ENCODE results near the gene SPEN. TPM values are rescaled to one million over a fixed set of nuclear protein-coding genes. Genes with fewer than 3 reads are reported as not detected.
A peak's percentile ranks its signal among the peaks of the same experiment; 100 is the strongest.
"Not testable (repeated sequence)": the region's sequence is repeated elsewhere in the genome, so short reads cannot be mapped to it uniquely, and the experiment has no call there.

The SPEN gene
- total RNA-seq, 1 experiment from 2014 or later = 70.3 TPM

DNA sequence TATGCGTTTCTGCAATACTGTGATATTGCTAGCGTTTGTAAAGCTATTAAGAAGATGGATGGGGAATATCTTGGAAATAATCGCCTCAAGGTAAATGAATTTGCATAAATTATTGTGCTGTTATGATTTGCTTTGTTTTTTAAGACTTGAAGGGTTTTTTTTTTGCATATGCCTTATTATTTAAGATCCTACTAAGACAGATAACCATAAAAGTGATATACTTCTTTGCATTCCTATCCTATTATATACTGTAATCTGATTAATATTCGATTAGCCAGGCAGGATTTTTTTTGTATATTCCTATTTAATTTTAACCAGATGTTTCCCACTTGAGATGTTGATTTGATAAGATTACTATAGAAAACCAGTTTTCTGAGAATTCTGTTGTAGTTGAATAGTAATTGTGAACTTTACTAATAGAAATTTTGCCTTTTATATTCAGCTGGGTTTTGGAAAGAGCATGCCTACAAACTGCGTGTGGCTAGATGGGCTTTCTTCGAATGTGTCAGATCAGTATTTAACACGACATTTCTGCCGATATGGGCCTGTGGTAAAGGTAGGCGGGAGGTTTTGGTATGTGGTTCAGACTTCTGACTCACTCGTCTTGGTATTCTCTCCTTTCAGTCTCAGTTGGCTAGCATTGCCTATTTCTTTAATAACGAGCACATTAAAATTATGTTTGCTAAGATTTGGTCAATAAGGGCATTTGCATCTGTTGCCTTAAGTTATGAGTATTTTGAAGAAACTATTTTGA is 71.6 kb downstream of the SPEN start:
- Histone ChIP-seq H3K9me3 (ENCODE audit: low read depth, low read length, poor library complexity, severe bottlenecking) (no peaks in the 10 kb centered on the region), H3K4me3 (ENCODE audit: low read depth, low read length, poor library complexity, severe bottlenecking) (peak overlapping the region; percentile 4), H3K27ac (ENCODE audit: low read depth, low read length, poor library complexity, severe bottlenecking) (peak overlapping the region; percentile 62), H3K27me3 (replicated peaks; ENCODE audit: insufficient read depth, low read depth, low read length, poor library complexity) (no peaks in the 10 kb centered on the region), H3K4me1 (ENCODE audit: insufficient read depth, low read length, poor library complexity, severe bottlenecking) (peaks cover 38% of the 10 kb centered on the region), H3K36me3 (ENCODE audit: insufficient read depth, low read length, poor library complexity, severe bottlenecking) (peaks cover 55% of the 10 kb centered on the region)
- peak; percentile 56 for DNase-seq (ENCODE audit: low spot score)
- no TSS peak for BruUV-seq (replicated peaks)
- CTCF ChIA-PET = no interaction called here
- TF ChIP-seq, protein P1, sequence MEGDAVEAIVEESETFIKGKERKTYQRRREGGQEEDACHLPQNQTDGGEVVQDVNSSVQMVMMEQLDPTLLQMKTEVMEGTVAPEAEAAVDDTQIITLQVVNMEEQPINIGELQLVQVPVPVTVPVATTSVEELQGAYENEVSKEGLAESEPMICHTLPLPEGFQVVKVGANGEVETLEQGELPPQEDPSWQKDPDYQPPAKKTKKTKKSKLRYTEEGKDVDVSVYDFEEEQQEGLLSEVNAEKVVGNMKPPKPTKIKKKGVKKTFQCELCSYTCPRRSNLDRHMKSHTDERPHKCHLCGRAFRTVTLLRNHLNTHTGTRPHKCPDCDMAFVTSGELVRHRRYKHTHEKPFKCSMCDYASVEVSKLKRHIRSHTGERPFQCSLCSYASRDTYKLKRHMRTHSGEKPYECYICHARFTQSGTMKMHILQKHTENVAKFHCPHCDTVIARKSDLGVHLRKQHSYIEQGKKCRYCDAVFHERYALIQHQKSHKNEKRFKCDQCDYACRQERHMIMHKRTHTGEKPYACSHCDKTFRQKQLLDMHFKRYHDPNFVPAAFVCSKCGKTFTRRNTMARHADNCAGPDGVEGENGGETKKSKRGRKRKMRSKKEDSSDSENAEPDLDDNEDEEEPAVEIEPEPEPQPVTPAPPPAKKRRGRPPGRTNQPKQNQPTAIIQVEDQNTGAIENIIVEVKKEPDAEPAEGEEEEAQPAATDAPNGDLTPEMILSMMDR (conservative IDR thresholded peaks at IDR 0.05; ENCODE audit: low read depth, low read length) = no peak
- no peak for TF ChIP-seq EZH2 (IDR thresholded peaks at IDR 0.05; ENCODE audit: borderline replicate concordance, low read depth, low read length, poor library complexity, severe bottlenecking)
- intact Hi-C loops (cut with micrococcal nuclease; ENCODE audit: unreplicated experiment) = no loop called here
- POLR2A ChIA-PET (ENCODE audit: low non-redundant PET) = no interaction called here

DNA sequence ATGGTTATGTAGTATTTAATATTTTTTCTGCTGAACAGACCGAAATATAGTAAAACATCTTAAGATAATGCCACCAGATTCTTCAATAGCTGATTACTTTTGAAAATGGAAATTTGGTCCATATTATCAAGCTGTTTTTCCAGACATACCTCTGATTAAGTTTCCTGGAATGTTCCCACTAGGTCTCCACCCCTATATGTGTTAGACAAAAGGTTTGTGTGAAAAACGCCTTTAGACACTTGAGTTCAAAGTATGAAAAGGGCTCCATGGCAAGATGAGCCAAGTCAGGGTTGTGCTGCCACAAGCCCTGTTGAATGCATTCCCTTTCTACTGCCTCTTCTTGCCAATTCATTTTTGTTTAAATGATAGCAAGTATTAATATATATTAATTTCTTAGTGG is 75.7 kb downstream of the SPEN start:
- Histone ChIP-seq H3K9me3 (ENCODE audit: low read depth, low read length, poor library complexity, severe bottlenecking) (no peaks in the 10 kb centered on the region), H3K4me3 (ENCODE audit: low read depth, low read length, poor library complexity, severe bottlenecking) (no peak overlapping the region), H3K4me1 (ENCODE audit: insufficient read depth, low read length, poor library complexity, severe bottlenecking) (peaks cover 16% of the 10 kb centered on the region), H3K36me3 (ENCODE audit: insufficient read depth, low read length, poor library complexity, severe bottlenecking) (peaks cover 70% of the 10 kb centered on the region), H3K27ac (ENCODE audit: low read depth, low read length, poor library complexity, severe bottlenecking) (no peak overlapping the region), H3K27me3 (replicated peaks; ENCODE audit: insufficient read depth, low read depth, low read length, poor library complexity) (no peaks in the 10 kb centered on the region)
- BruUV-seq (replicated peaks) = no TSS peak
- intact Hi-C loops (cut with micrococcal nuclease; ENCODE audit: unreplicated experiment) = no loop called here
- ChIA-PET CTCF (no interaction called here), POLR2A (ENCODE audit: low non-redundant PET) (no interaction called here)
- no peak for DNase-seq (ENCODE audit: low spot score)
- TF ChIP-seq, protein P1 (conservative IDR thresholded peaks at IDR 0.05; ENCODE audit: low read depth, low read length) = no peak
- no peak for TF ChIP-seq EZH2 (IDR thresholded peaks at IDR 0.05; ENCODE audit: borderline replicate concordance, low read depth, low read length, poor library complexity, severe bottlenecking)

DNA sequence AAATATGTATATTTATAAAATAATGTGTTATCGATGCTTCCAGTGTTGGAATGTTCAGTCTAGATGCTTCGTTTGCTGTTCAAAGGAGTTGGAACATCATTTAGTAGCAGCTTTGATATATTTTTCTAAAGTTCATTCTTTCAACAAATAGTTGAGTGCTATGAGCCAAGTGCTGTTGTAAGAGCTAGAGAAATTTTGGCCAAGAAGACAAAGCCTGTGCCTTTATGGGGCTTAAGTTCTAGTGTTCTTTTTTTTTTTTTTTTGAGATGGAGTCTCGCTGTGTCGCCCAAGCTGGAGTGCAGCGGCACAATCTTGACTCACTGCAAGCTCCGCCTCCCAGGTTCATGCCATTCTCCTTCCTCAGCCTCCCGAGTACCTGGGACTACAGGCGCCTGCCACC is 78.9 kb downstream of the SPEN start:
- not testable (repeated sequence) for DNase-seq (ENCODE audit: low spot score)

More for the DNA sequence above, 78.9 kb downstream of the SPEN start:
- H3K4me1 ChIP-seq (ENCODE audit: insufficient read depth, low read length, poor library complexity, severe bottlenecking); H3K27ac ChIP-seq (ENCODE audit: low read depth, low read length, poor library complexity, severe bottlenecking); H3K9me3 ChIP-seq (ENCODE audit: low read depth, low read length, poor library complexity, severe bottlenecking); H3K27me3 ChIP-seq (replicated peaks; ENCODE audit: insufficient read depth, low read depth, low read length, poor library complexity); H3K4me3 ChIP-seq (ENCODE audit: low read depth, low read length, poor library complexity, severe bottlenecking); intact Hi-C loops (cut with micrococcal nuclease; ENCODE audit: unreplicated experiment); POLR2A ChIA-PET (ENCODE audit: low non-redundant PET); BruUV-seq (replicated peaks): not testable (repeated sequence)
- H3K36me3 ChIP-seq (ENCODE audit: insufficient read depth, low read length, poor library complexity, severe bottlenecking) = peaks cover 84% of the 10 kb centered on the region
- CTCF ChIA-PET = interaction anchor here (0.6 kb wide), 2 partner anchors 48 to 60 kb away, joined by 3 to 5 read pairs; no protein-coding TSS in a partner anchor
